Mucosa of descending colon (tissue), 3 donors: ENCODE data around the gene DOCK4. TPM values are rescaled to one million over a fixed set of nuclear protein-coding genes. Genes with fewer than 3 reads are reported as not detected.

Experiments used
- ATAC-seq: fragments of 200-7000 bp; cut with Tn5 transposase; one replicate; pipeline ENCODE4 v1.9.1; 2020; ENCODE audit warnings: mild to moderate bottlenecking, moderate library complexity
- DNase-seq, 3 donors: peaks; one replicate each; pipeline ENCODE4 v3.0.0-alpha.2; 2020
- H3K36me3 ChIP-seq: fragments of 200-600 bp; one replicate; pipeline ENCODE4 v1.8.0; 2021; ENCODE audit warnings: low read depth, mild to moderate bottlenecking
- H3K4me1 ChIP-seq: fragments of 200-600 bp; one replicate; pipeline ENCODE4 v1.8.0; 2021; ENCODE audit warnings: low read depth, mild to moderate bottlenecking
- H3K4me3 ChIP-seq: fragments of 200-600 bp; one replicate; pipeline ENCODE4 v1.8.0; 2021; ENCODE audit warnings: mild to moderate bottlenecking
- H3K9me3 ChIP-seq: fragments of 200-600 bp; one replicate; pipeline ENCODE4 v1.8.0; 2021; ENCODE audit warnings: mild to moderate bottlenecking
- intact Hi-C, 2 donors: fragments of 100-400 bp; cut with DNase I in 1 of 2; cut with micrococcal nuclease in 1 of 2; formaldehyde crosslinking; loops; one replicate each; pipeline versions ENCODE4 v1.11.0 to v1.11.1; 2022; cut with DNase I, micrococcal nuclease
- total RNA-seq, 3 donors: library from RNA; stranded (reverse); fragmentation: NEBNext Ultra II Directional in 2 of 3; extraction: Animal tissue kit (Norgen Biotek cat#: 25700) in 2 of 3; gene quantifications; one replicate each; pipeline versions ENCODE4 v1.2.1 to v1.2.4, GENCODE V29; 2021 to 2023
- TF ChIP-seq, protein P1 (sequence below): fragments of 200-600 bp; IDR thresholded peaks from one replicate; pipeline ENCODE4 v1.8.0; 2022; ENCODE audit warnings: antibody characterized with exemption, mild to moderate bottlenecking
- donor health status: DM: no; HTN: no; CAD: no; lungs with moderate emphysema.
- donor health status: DM: no; HTN: no; CAD: no.
- donor health status: DM: no; HTN: yes; CAD: no.

DOCK4 gene
- total RNA-seq, 3 donors from 2014 or later, result 9.2 to 18.4 (median 12.7) TPM

DNA sequence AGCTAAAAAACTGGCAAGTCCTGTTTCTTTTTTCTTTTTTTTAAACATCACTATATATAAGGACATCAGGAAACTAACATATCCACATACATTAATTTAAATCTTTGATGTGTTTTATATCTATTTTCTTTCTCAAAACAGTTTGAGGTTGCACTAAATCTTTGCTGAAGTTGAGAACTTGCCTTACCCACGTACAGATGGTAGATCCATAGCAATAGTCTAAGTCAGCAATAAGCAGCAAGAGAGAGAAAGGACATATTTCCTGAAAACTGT lies 417.2 kb downstream of the DOCK4 start:
- no peak for DNase-seq
- Histone ChIP-seq H3K36me3 (no peaks in the 10 kb centered on the region), H3K4me1 (no peaks in the 10 kb centered on the region), H3K4me3 (no peak overlapping the region), H3K9me3 (no peaks in the 10 kb centered on the region)
- no peak for ATAC-seq
- TF ChIP-seq, protein P1, sequence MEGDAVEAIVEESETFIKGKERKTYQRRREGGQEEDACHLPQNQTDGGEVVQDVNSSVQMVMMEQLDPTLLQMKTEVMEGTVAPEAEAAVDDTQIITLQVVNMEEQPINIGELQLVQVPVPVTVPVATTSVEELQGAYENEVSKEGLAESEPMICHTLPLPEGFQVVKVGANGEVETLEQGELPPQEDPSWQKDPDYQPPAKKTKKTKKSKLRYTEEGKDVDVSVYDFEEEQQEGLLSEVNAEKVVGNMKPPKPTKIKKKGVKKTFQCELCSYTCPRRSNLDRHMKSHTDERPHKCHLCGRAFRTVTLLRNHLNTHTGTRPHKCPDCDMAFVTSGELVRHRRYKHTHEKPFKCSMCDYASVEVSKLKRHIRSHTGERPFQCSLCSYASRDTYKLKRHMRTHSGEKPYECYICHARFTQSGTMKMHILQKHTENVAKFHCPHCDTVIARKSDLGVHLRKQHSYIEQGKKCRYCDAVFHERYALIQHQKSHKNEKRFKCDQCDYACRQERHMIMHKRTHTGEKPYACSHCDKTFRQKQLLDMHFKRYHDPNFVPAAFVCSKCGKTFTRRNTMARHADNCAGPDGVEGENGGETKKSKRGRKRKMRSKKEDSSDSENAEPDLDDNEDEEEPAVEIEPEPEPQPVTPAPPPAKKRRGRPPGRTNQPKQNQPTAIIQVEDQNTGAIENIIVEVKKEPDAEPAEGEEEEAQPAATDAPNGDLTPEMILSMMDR, result no peak
- intact Hi-C loops, result no loop called here

DNA sequence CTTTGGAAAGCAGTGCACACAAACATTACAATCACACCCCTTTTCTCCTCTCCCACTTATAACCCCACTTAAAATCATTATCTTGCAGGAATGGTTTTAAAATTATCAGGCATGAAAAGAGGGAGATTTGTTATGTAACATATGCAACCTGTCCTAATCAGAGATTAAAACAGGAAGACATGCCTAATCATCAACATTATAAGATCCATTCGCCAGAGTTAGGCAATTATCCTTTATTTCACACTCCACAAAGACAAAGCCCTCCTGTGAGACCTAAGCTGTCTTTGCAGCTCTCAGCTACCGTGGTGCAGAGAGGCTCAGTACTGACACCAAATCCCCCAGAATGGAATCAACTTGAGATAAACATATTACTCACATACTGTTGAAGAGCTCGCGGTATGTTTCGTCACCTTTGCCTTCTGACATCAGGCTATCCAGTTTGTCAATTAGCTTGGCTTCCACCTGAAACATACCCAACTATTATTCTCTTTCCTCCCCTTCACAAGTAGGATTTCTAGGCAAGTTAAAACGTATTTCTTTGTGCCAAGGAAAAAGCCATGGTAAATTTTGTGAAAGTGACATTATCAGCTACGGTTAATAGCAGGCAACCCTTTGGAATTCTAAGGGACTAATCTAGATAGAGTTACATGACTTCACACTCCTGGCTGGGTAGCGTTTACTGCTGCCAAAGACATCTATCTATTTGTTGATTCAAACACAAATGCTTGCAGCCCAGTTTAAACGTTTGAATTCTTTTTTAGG lies 417.7 kb downstream of the DOCK4 start:
- no peaks in the 10 kb centered on the region for H3K36me3 ChIP-seq
- DNase-seq (no peak), ATAC-seq (no peak)
- intact Hi-C loops, result no loop called here
- H3K4me1 ChIP-seq, result no peaks in the 10 kb centered on the region
- no peak overlapping the region for H3K4me3 ChIP-seq
- TF ChIP-seq, protein P1, result no peak
- no peaks in the 10 kb centered on the region for H3K9me3 ChIP-seq

DNA sequence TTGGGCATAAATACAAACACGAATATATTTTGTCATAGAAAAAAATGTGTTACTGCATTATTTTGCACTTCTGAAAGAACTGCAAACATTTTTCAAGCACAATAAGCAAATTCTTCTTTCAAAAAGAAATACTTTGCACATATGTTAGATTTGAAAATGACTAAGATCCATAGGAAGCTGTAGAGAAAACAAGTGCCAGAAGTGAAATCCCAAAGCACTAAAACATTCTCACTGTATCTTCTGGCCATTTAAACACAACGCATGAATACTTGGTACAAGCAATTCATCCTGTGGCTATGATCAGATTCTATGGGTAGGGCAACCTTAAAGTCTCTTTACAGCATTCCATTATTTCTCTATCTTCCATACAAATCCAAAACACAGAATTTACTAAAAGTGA lies 418.5 kb downstream of the DOCK4 start:
- TF ChIP-seq, protein P1, result no peak

DNA sequence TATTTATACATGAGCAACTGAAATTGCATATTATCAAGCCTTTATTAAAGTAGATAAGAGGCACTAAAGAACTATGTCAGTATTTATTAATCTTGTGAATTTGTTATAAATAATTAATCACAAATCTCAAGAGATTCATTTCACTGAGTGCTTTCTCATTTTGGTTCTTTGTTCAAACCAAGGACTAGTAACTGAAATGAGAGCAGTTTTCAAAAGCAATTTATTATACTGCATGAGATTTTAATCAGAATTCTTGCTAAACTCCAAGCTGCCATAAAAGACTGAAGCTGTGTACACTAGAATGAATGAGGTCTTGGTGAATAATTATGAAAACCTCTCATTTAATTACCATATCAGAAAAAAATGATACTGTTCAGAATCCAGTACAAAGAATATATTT lies 419.1 kb downstream of the DOCK4 start:
- no peaks in the 10 kb centered on the region for H3K36me3 ChIP-seq
- intact Hi-C loops, result no loop called here
- no peak for ATAC-seq
- no peak for DNase-seq
- no peaks in the 10 kb centered on the region for H3K4me1 ChIP-seq
- H3K4me3 ChIP-seq, result no peak overlapping the region
- no peaks in the 10 kb centered on the region for H3K9me3 ChIP-seq
- TF ChIP-seq, protein P1, result no peak

More for the DNA sequence above, 418.5 kb downstream of the DOCK4 start:
- no peaks in the 10 kb centered on the region for H3K36me3 ChIP-seq
- no peak for ATAC-seq
- H3K9me3 ChIP-seq, result no peaks in the 10 kb centered on the region
- no peaks in the 10 kb centered on the region for H3K4me1 ChIP-seq
- H3K4me3 ChIP-seq, result no peak overlapping the region
- intact Hi-C loops, result no loop called here
- DNase-seq, result no peak

DNA sequence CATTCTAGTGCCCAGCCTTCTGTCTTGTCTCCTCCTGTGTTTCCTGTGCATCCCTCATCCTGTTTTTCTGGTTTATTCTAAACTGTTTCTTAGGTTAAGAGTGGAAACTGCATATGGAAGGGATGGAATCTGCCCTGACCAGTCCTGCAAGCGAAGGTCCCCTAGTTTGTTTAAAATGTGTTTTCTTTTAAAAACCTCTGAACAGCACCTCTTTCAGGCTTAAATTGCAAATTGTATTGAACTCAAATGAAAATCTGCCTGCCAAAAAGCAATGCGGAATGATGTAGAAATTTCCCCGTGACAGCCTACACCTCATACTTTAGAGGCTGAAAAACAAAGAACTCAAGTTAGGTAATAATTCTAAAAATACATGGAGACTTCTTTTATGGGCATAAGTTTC lies 421.1 kb downstream of the DOCK4 start:
- Histone ChIP-seq H3K36me3 (no peaks in the 10 kb centered on the region), H3K4me1 (no peaks in the 10 kb centered on the region), H3K4me3 (no peak overlapping the region), H3K9me3 (no peaks in the 10 kb centered on the region)
- TF ChIP-seq, protein P1, result no peak
- DNase-seq, result no peak
- intact Hi-C loops, result no loop called here
- ATAC-seq, result no peak

DNA sequence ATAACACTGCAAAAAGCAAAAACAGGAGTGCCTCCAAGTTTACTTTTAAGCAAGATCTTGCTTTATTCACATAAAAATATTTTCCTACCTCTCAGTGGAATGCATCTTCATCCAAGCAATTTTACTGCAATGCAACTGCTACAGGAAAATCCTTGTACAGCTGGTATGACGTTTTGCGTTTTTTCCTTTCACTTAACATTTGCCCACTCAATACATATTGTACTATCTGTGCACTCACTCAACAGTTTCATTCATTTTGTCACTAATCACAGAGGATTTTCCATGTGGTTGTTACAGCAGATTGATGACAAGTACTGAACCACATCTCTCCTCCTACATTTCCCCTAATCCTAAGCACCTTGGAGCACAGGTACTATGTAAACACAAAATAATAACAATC lies 421.9 kb downstream of the DOCK4 start:
- intact Hi-C loops, result no loop called here
- Histone ChIP-seq H3K4me1 (no peaks in the 10 kb centered on the region), H3K9me3 (no peaks in the 10 kb centered on the region), H3K36me3 (no peaks in the 10 kb centered on the region), H3K4me3 (no peak overlapping the region)
- ATAC-seq, result no peak
- DNase-seq, result no peak
- TF ChIP-seq, protein P1, result no peak
